ENCODE measurements around the gene DCLRE1C.
"Not testable (repeated sequence)": the region's sequence is repeated elsewhere in the genome, so short reads cannot be mapped to it uniquely, and the experiment has no call there.

DCLRE1C gene

GRCh38 chr10:14942950-14943338 is 11.0 kb downstream of the DCLRE1C start:
- DNase-seq (ENCODE audit: low spot score): not testable (repeated sequence)

GRCh38 chr10:14942147-14942949 is 11.5 kb downstream of the DCLRE1C start:
- DNase-seq (ENCODE audit: low spot score): not testable (repeated sequence)

- not testable (repeated sequence) for DNase-seq (ENCODE audit: low spot score)
Measured at GRCh38 chr10:14938971-14939370, 14.9 kb downstream of the DCLRE1C start.

GRCh38 chr10:14936584-14936983 is 17.3 kb downstream of the DCLRE1C start:
- DNase-seq (ENCODE audit: low spot score): no peak

GRCh38 chr10:14930610-14931009 is 23.3 kb downstream of the DCLRE1C start:
- no peak for DNase-seq (ENCODE audit: low spot score)

GRCh38 chr10:14926722-14927416 is 27.0 kb downstream of the DCLRE1C start:
- DNase-seq (ENCODE audit: low spot score): no peak

- DNase-seq (ENCODE audit: low spot score): no peak
Measured at GRCh38 chr10:14926061-14926470, 27.8 kb downstream of the DCLRE1C start.

- DNase-seq (ENCODE audit: low spot score): no peak
Measured at GRCh38 chr10:14925268-14925667, 28.6 kb downstream of the DCLRE1C start.

- DNase-seq (ENCODE audit: low spot score): no peak
Measured at GRCh38 chr10:14924013-14924412, 29.9 kb downstream of the DCLRE1C start.

GRCh38 chr10:14918964-14919363 is 34.9 kb downstream of the DCLRE1C start:
- no peak for DNase-seq (ENCODE audit: low spot score)

GRCh38 chr10:14917827-14918226 is 36.1 kb downstream of the DCLRE1C start:
- DNase-seq (ENCODE audit: low spot score): no peak

GRCh38 chr10:14916600-14916999 is 37.3 kb downstream of the DCLRE1C start:
- no peak for DNase-seq (ENCODE audit: low spot score)

- DNase-seq (ENCODE audit: low spot score): no peak
Measured at GRCh38 chr10:14911801-14912200, 42.1 kb downstream of the DCLRE1C start.

- DNase-seq (ENCODE audit: low spot score): no peak
Measured at GRCh38 chr10:14910953-14911352, 42.9 kb downstream of the DCLRE1C start.

GRCh38 chr10:14909101-14909500 is 44.8 kb downstream of the DCLRE1C start:
- DNase-seq (ENCODE audit: low spot score): no peak

- not testable (repeated sequence) for DNase-seq (ENCODE audit: low spot score)
Measured at GRCh38 chr10:14907591-14907990, 46.3 kb downstream of the DCLRE1C start.

GRCh38 chr10:14906765-14907164 is 47.1 kb downstream of the DCLRE1C start:
- DNase-seq (ENCODE audit: low spot score): no peak

- no peak for DNase-seq (ENCODE audit: low spot score)
Measured at GRCh38 chr10:14905890-14906289, 48.0 kb downstream of the DCLRE1C start.

GRCh38 chr10:14904864-14905263 is 49.0 kb downstream of the DCLRE1C start:
- DNase-seq (ENCODE audit: low spot score): no peak

- no peak for DNase-seq (ENCODE audit: low spot score)
Measured at GRCh38 chr10:14904316-14904732, 49.6 kb downstream of the DCLRE1C start.

- no peak for DNase-seq (ENCODE audit: low spot score)
Measured at GRCh38 chr10:14891151-14891550, 62.7 kb downstream of the DCLRE1C start.

GRCh38 chr10:14889318-14889717 is 64.6 kb downstream of the DCLRE1C start:
- no peak for DNase-seq (ENCODE audit: low spot score)

- DNase-seq (ENCODE audit: low spot score): no peak
Measured at GRCh38 chr10:14884082-14884481, 69.8 kb downstream of the DCLRE1C start.
